Neural cell (in vitro differentiated cells): ENCODE data around the gene FGD1. TPM values are rescaled to one million over a fixed set of nuclear protein-coding genes. Genes with fewer than 3 reads are reported as not detected.
"Not testable (repeated sequence)": the region's sequence is repeated elsewhere in the genome, so short reads cannot be mapped to it uniquely, and the experiment has no call there.

Experiments
- H2AFZ ChIP-seq: fragments of 200-600, 300-800 bp; sonication (generic), shearing (Covaris generic); 2 replicates; pipeline ENCODE4 v1.6.0; 2014; ENCODE audit warnings: low read depth, mild to moderate bottlenecking, antibody characterized with exemption, low read length, moderate library complexity
- H3F3A ChIP-seq: fragments of 200-600 bp; shearing (Covaris generic); 2 replicates; pipeline ENCODE4 v1.6.1; 2016; ENCODE audit warnings: mild to moderate bottlenecking, moderate library complexity, mixed read lengths, antibody characterized with exemption, low read length; ENCODE audit not compliant: insufficient read depth, poor library complexity, severe bottlenecking
- H3K27ac ChIP-seq: fragments of 200-600, 300-800 bp; sonication (generic), shearing (Covaris generic); 2 replicates; pipeline ENCODE4 v1.5.1; 2014; ENCODE audit warnings: mild to moderate bottlenecking, low read length, moderate library complexity
- H3K27me3 ChIP-seq: fragments of 300-800, 200-600 bp; sonication (generic), shearing (Covaris generic); 2 replicates; pipeline ENCODE4 v1.6.0; 2014; ENCODE audit warnings: mild to moderate bottlenecking, low read depth, low read length, moderate library complexity; ENCODE audit not compliant: insufficient read depth
- H3K36me3 ChIP-seq: fragments of 300-800, 200-600 bp; sonication (generic), shearing (Covaris generic); 2 replicates; pipeline ENCODE4 v1.5.1; 2014; ENCODE audit warnings: mild to moderate bottlenecking, antibody characterized with exemption, low read length, moderate library complexity; ENCODE audit not compliant: insufficient read depth
- H3K4me2 ChIP-seq: fragments of 300-800, 200-600 bp; sonication (generic), shearing (Covaris generic); 2 replicates; pipeline ENCODE4 v1.6.0; 2014; ENCODE audit warnings: mild to moderate bottlenecking, low read length
- H3K4me3 ChIP-seq: fragments of 300-800, 200-600 bp; sonication (generic), shearing (Covaris generic); 2 replicates; pipeline ENCODE4 v1.5.1; 2014; ENCODE audit warnings: mild to moderate bottlenecking, low read length, moderate library complexity
- H3K79me2 ChIP-seq: fragments of 200-600 bp; shearing (Covaris generic); replicated peaks from 2 replicates; pipeline ENCODE4 v1.6.0; 2014; ENCODE audit warnings: mild to moderate bottlenecking, low read length, moderate library complexity; ENCODE audit not compliant: insufficient read depth
- H3K9ac ChIP-seq: fragments of 300-800, 200-600 bp; sonication (generic), shearing (Covaris generic); 2 replicates; pipeline ENCODE4 v1.6.1; 2016; ENCODE audit warnings: mild to moderate bottlenecking, low read length, mixed read lengths
- H3K9me2 ChIP-seq: fragments of 200-600 bp; shearing (Covaris generic); 2 replicates; pipeline ENCODE4 v1.6.1; 2016; ENCODE audit warnings: mild to moderate bottlenecking, low read length, mixed read lengths; ENCODE audit not compliant: insufficient read depth
- H3K9me3 ChIP-seq: fragments of 200-600, 300-800 bp; sonication (generic), shearing (Covaris generic); 2 replicates; pipeline ENCODE4 v1.6.1; 2016; ENCODE audit warnings: mild to moderate bottlenecking, mixed run types, low read length, moderate library complexity, mixed read lengths
- H4K20me1 ChIP-seq: fragments of 200-600 bp; shearing (Covaris generic); 2 replicates; pipeline ENCODE4 v1.6.1; 2016; ENCODE audit warnings: mild to moderate bottlenecking, mixed run types; ENCODE audit not compliant: insufficient read depth
- CTCF ChIP-seq: fragments of 450-650 bp; IDR thresholded peaks from 2 replicates; pipeline ENCODE4 v1.5.1; 2014; ENCODE audit warnings: antibody characterized with exemption, mild to moderate bottlenecking, moderate library complexity; ENCODE audit not compliant: poor library complexity, severe bottlenecking
- EP300 ChIP-seq: fragments of 450-650 bp; conservative IDR thresholded peaks from 2 replicates; pipeline ENCODE4 v1.6.1; 2014; ENCODE audit warnings: antibody characterized with exemption, mild to moderate bottlenecking, moderate library complexity; ENCODE audit not compliant: poor library complexity, severe bottlenecking
- EZH2 ChIP-seq: fragments of 200-600, 300-800 bp; shearing (Covaris generic), sonication (generic); IDR thresholded peaks from 2 replicates; pipeline ENCODE4 v1.6.1; 2014; ENCODE audit warnings: antibody characterized with exemption, low read length, borderline replicate concordance, mild to moderate bottlenecking; ENCODE audit not compliant: insufficient read depth, poor library complexity, severe bottlenecking
- MXI1 ChIP-seq: fragments of 450-650 bp; conservative IDR thresholded peaks from 2 replicates; pipeline ENCODE4 v1.6.1; 2014; ENCODE audit warnings: antibody characterized with exemption, mild to moderate bottlenecking; ENCODE audit not compliant: poor library complexity, severe bottlenecking
- POLR2AphosphoS5 ChIP-seq: IDR thresholded peaks from 2 replicates; pipeline ENCODE4 v1.6.1; 2012
- RAD21 ChIP-seq: fragments of 450-650 bp; conservative IDR thresholded peaks from 2 replicates; pipeline ENCODE4 v1.6.1; 2014; ENCODE audit warnings: antibody characterized with exemption, mild to moderate bottlenecking, moderate library complexity
- REST ChIP-seq: IDR thresholded peaks from 2 replicates; pipeline ENCODE4 v1.6.1; 2012; ENCODE audit warnings: borderline replicate concordance
- SMC3 ChIP-seq: fragments of 450-650 bp; conservative IDR thresholded peaks from 2 replicates; pipeline ENCODE4 v1.6.1; 2014; ENCODE audit warnings: antibody characterized with exemption, mild to moderate bottlenecking, moderate library complexity; ENCODE audit not compliant: poor library complexity
- TAF1 ChIP-seq: IDR thresholded peaks from 2 replicates; pipeline ENCODE4 v1.6.1; 2012; ENCODE audit warnings: low read depth
- polyA plus RNA-seq: library from polyadenylated mRNA; depleted of rRNA; stranded (reverse); fragments of >200 nt; gene quantifications from 2 replicates; pipeline ENCODE4 v1.2.3, GENCODE V29; 2014

FGD1 gene
- polyA plus RNA-seq, 1 donor from 2014 or later = 9.8 TPM

GRCh38 chrX:54494166-54494988 lies 1.7 kb downstream of the FGD1 start:
- Histone ChIP-seq H3K27me3 (no peaks in the 10 kb centered on the region), H3K4me2 (peak overlapping the region; percentile 39), H3K4me3 (peak overlapping the region; percentile 75), H3K36me3 (no peaks in the 10 kb centered on the region), H2AFZ (no peak overlapping the region), H3K79me2 (peaks cover 37% of the 10 kb centered on the region), H4K20me1 (no peaks in the 10 kb centered on the region), H3K27ac (peak overlapping the region; percentile 81), H3K9me3 (no peaks in the 10 kb centered on the region), H3F3A (no peaks in the 10 kb centered on the region), H3K9me2 (no peaks in the 10 kb centered on the region), H3K9ac (peak overlapping the region; percentile 83)
- TF ChIP-seq CTCF (no peak), SMC3 (no peak), RAD21 (no peak), MXI1 (no peak), EP300 (no peak), REST (no peak), TAF1 (no peak), POLR2AphosphoS5 (no peak)

- Histone ChIP-seq H3K36me3 (no peaks in the 10 kb centered on the region), H3K9me2 (no peaks in the 10 kb centered on the region), H4K20me1 (no peaks in the 10 kb centered on the region), H3K27me3 (no peaks in the 10 kb centered on the region), H3K79me2 (peaks cover 37% of the 10 kb centered on the region), H3F3A (no peaks in the 10 kb centered on the region), H3K9ac (no peak overlapping the region), H3K4me3 (peak overlapping the region; percentile 75), H3K9me3 (no peaks in the 10 kb centered on the region), H3K27ac (no peak overlapping the region), H3K4me2 (no peak overlapping the region), H2AFZ (no peak overlapping the region)
- TF ChIP-seq EZH2 (no peak), CTCF (no peak), REST (no peak), EP300 (no peak), MXI1 (no peak), SMC3 (no peak), RAD21 (no peak), TAF1 (no peak), POLR2AphosphoS5 (no peak)
Measured at GRCh38 chrX:54492340-54492739, 3.7 kb downstream of the FGD1 start.

GRCh38 chrX:54489819-54490218 lies 6.2 kb downstream of the FGD1 start:
- H3K36me3 ChIP-seq, H3K4me2 ChIP-seq, H3K9me3 ChIP-seq, H3K27me3 ChIP-seq, H4K20me1 ChIP-seq, H3K4me3 ChIP-seq, H3K27ac ChIP-seq, H2AFZ ChIP-seq, H3F3A ChIP-seq, H3K9me2 ChIP-seq, H3K9ac ChIP-seq: not testable (repeated sequence)
- peaks cover 36% of the 10 kb centered on the region for H3K79me2 ChIP-seq
